SK-N-MC (cell line): ENCODE data around the gene MTCL1.

ENCODE experiments used
- EZH2 ChIP-seq: fragments of 200-600 bp; sonication (generic); IDR thresholded peaks from one replicate; pipeline ENCODE4 v1.6.1; 2017; ENCODE audit warnings: antibody characterized with exemption
- POLR2AphosphoS5 ChIP-seq: IDR thresholded peaks from 2 replicates; pipeline ENCODE4 v1.6.1; 2012; ENCODE audit warnings: mild to moderate bottlenecking, low read depth, low read length, borderline replicate concordance

- no peak for TF ChIP-seq EZH2
- TF ChIP-seq POLR2AphosphoS5: no peak
Measured at GRCh38 chr18:8843005-8843404, 137.6 kb downstream of the MTCL1 start.
